Amniotic epithelial cell (primary cell): ENCODE data around the gene SGTA.

Experiments
- DNase-seq: peaks from one replicate; pipeline ENCODE4 v3.0.0-alpha.2; 2010; ENCODE audit warnings: low read depth

Gene SGTA

DNA sequence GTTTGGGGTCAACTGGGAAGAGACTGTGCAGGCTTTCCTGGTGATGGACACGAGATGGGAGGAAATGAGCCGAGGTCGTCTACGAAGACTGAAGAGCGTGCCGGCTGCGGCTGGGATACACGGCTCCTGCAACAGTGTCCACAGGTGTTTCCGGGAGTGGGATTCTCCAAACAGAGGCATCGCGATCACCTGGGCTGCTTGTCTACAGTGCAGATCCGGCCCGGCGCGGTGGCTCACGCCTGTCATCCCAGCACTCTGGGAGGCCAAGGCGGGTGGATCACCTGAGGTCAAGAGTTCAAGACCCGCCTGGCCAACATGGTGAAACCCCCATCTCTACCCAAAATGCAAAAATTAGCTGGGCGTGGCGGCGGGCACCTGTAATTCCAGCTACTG is 31.6 kb downstream of the SGTA start:
- no peak for DNase-seq

- no peak for DNase-seq
Measured at GRCh38 chr19:2750808-2751437, 32.1 kb downstream of the SGTA start.

DNA sequence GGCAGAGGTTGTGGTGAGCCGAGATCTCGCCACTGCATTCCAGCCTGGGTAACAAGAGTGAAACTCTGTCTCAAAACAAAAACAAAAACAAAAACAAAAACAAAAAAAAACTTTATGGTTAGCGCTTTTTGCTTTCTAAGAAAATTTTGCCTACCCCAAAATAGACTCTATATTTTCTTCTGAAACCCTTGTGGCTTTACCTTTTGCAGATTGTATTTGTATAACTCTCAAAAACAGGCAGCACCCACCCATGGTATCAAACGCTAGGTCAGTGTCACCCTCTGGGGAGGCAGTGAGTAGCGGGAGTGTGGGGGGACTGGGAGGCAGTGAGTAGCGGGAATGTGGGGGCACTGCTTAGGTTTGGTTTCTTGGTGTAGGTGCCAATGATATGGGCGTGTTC is 35.7 kb downstream of the SGTA start:
- DNase-seq: no peak

GRCh38 chr19:2744113-2744512 is 39.0 kb downstream of the SGTA start:
- no peak for DNase-seq

GRCh38 chr19:2743099-2743498 is 40.0 kb downstream of the SGTA start:
- no peak for DNase-seq

DNA sequence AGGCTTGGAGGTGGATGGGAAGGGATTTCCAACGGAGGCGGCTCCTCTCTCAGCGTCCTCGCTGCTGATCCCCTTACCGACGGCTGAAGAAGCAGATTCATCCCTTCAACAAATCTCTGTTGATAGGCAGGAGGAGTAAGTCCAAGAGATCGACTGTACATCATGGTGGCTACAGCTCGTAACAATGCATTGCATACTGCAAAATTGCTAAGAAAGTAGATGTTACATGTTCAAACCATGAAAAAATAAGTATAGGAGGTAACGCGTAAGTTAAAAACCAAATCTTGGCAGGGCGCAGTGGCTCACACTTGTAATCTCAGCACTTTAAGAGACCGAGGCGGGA is 42.8 kb downstream of the SGTA start:
- DNase-seq: no peak

DNA sequence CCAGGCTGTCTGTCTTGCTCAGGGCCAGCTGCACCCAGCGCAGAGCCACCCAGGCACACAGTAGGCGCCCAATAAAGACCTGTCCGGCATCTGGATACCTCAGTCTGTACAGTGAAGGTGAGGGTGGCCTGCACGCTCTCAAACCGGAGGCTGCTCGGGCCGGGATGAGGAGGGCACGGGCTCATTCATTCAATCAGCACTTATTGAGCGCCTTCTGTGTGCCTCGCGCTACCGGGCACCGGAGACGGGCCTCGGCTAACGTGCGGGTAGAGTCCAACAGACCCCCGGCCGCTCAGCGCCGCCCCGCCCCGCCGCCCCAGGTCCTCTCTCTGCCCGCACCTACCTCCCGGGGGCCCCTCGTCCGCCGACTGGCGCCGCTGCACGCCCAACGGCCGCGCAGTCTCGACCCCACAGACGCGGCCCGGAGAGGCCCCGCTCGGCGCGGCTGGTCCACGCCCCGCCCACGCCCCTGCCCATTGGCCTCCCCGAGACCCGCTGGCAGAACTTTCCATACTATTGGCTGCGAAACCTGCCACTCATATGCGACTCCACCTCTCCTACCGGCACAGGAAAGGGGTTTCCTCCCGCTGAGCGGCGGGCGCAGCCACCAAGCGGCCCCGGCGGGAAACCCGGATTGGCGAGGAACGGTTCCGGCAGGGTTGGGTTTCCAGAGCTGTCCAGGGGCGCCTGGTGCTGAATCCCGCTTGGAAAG is 43.3 kb downstream of the SGTA start, which contains the start of gene SLC39A3:
SLC39A3 (minus strand) TSS at position 416 of the 712 bp plus-strand sequence. CDS start 2,760 bp downstream, outside the sequence.
- peak; percentile 98 for DNase-seq

DNA sequence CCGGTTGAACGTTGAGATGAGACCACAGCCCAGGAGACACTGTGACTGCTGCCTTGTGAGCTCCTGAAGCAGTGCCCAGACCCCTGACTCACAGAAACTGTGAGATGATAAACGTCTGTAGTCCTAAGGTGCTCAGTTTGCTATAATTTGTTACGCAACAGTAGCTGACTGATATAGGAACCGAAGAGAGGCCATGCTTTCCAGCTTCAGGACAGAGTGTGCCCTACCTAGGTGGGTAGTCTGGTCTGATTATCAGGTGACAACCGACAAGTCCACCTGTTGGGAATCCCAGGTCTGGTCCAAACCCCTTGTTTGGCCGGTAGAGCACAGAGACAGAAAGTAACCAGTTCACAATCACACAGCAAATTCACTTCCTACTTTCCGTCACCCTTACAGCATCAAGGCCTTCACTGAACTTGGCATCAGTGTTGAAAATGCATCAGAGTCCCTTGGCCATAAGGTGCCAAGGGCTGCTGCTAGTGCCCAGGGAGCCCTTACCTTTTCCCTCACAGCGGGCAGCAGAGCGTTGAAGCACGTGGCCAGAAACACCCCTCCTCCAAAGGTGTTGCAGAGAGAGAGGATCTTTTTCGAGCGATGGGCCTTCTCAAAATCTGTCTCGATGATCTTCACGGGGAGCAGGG is 46.4 kb downstream of the SGTA start:
- DNase-seq: no peak

- DNase-seq: no peak
Measured at GRCh38 chr19:2735374-2735773, 47.7 kb downstream of the SGTA start.

- no peak for DNase-seq
Measured at GRCh38 chr19:2734589-2735288, 48.3 kb downstream of the SGTA start.

DNA sequence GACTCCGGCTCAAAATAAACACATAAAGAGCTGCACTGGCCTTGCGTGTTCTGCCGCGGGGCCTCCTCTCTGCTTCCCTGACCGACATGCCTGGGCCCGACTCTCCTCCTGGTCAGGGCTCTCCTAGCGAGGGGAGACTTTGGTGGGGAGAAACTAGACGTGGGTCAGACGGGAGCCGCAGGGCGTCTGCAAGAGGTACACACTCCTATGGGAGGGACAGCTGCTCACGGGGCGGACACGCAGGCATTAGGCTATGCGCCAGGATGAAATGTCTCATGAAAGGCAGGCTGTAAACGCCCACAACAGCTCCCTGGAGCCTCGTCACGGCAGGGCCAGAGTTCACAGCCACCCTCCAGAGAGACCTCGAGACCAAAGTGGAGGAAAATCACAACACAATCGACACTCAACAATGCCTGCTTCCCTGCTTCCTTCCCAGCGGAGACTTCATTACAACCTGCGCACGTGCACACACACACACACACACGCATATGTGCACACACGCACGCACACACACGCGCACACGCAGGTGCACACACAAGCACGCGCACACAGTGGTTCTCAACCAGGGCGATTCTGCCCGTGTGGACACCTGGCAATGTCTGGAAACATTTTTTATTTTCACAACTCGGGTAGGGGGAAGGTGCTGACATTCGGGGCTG is 49.0 kb downstream of the SGTA start:
- DNase-seq: no peak

GRCh38 chr19:2732883-2733282 is 50.2 kb downstream of the SGTA start:
- no peak for DNase-seq

DNA sequence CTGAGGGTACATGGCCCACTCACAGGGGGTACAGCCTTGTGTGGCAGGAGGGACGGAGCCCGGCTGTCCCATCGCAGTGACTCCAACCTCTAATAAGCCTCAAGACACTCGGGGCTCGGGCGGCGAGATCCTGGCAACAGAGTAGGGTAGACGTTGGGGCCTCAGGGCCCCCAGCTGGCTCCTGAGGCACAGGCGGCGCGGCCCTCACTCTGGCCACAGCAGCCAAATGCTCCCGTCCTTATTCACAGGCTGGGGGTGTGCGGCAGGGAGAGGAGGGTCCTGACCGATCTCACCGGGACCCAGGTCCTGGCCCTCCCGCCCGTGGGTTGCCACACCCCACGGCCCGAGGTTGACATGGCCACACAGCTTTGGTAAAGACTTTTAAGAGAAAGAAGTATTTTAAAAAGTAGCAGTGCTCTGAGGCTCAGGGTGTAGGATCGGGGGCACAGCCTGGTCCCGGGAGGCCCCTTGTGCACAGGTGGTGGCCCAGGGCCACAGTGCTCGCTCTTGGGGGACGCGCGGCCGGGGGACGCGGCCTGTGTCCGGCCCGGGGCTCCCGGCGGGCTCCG is 50.8 kb downstream of the SGTA start:
- DNase-seq: no peak

- no peak for DNase-seq
Measured at GRCh38 chr19:2731181-2731995, 51.7 kb downstream of the SGTA start.

DNA sequence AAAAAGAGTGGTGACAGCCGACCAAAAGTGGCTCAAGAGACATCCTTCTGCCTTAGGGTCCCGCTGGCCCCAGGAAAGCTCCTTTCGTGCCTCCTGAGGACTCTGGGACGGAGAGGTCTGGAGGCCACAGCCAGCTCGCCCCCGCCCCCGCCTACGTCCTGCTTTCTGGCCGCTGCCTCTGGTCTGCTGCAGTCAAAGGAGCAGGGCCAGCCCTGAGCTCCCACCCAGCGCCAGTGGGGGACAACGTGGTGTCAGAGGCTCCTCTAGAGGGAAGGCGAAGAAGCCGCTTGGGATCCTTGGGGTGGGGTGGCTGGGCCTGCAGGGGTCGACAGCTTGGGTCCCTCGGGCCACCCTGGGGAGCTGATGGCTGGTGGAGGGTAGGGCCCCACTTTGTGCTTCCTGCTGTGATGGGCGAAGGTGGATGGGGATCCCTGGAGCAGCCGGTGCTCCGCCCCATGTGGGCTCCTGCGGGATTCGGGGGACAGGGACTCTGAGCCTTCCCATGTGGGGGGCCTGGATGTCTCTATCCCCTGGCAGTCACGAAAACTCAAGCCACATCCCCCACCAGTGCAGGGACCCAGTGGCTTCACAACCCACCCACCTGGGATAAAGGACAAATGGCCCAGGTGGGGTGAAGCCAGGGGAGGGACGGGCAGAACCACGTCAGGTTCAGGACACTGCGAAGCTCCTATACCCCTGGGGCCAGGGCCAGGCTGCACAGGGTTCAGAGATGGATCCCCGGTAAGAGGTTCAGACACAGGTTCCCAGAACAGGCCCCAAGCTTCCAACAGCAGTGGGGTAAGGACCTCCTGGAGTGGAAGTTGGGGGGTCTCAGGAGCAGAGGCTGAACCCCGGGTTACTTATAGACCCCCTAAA is 52.9 kb downstream of the SGTA start:
- DNase-seq: no peak

GRCh38 chr19:2728783-2729387 is 54.2 kb downstream of the SGTA start:
- no peak for DNase-seq

DNA sequence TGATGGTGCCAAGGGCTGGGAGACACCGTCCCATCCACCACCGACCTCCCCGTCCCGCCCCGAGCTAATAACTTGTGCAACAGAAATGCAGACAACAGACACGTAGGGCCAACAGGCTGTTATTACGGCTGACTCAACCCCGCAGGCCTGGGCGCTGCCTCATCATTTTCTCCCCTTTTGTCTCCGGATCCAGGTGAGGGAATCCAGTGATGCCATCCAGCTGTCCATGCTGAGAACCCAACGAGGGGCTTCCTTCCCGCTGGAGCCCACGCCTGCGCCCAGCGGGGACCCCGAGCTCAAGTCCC is 55.5 kb downstream of the SGTA start:
- DNase-seq: no peak

DNA sequence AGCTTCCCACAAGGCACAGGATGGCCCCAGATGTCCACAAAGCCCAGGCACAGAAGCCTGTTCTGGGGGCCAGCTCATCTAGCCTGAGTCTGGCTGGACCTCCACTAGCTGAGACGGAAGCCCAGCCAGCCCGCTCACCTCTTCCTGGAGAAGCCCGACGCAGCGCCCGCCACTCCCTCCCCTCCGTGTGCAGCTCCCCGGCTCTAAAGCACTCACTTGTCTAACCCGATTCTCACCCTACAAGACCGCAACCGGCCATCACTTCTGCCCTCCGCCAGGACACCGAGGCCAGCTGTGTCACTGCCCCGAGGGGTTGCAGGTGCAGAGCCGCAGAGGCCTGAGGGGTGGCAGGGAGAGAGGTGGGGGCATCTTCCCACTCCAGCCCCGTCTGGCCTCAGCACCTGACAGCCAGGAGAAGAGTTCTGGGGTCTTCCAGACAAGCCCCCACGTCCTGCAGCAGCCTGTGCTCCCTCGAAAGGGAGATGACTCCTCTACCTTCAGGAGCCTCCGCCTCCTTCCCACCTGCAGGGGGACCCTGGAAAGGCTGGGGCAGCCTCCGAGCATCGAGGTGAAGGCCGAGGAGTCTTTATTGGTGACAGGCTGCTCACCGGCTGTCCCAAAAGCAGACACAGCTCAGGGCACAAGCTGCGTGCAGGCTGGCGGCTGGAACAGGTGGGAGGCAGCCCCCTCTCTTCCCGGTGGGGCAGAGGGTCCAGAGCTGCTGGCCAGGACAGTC is 56.0 kb downstream of the SGTA start:
- DNase-seq: no peak
